Measurements from ENCODE around the gene IFNLR1.
"Not testable (repeated sequence)": the region's sequence is repeated elsewhere in the genome, so short reads cannot be mapped to it uniquely, and the experiment has no call there.

The IFNLR1 gene

GRCh38 chr1:24186993-24187790 is at the start of gene IFNLR1:
IFNLR1 (minus strand) TSS chr1:24187289; CDS start chr1:24187248, 41 bp downstream.
- DNase-seq = no peak

GRCh38 chr1:24235921-24236788 is 49.1 kb upstream of the IFNLR1 start:
- no peak for DNase-seq

DNA sequence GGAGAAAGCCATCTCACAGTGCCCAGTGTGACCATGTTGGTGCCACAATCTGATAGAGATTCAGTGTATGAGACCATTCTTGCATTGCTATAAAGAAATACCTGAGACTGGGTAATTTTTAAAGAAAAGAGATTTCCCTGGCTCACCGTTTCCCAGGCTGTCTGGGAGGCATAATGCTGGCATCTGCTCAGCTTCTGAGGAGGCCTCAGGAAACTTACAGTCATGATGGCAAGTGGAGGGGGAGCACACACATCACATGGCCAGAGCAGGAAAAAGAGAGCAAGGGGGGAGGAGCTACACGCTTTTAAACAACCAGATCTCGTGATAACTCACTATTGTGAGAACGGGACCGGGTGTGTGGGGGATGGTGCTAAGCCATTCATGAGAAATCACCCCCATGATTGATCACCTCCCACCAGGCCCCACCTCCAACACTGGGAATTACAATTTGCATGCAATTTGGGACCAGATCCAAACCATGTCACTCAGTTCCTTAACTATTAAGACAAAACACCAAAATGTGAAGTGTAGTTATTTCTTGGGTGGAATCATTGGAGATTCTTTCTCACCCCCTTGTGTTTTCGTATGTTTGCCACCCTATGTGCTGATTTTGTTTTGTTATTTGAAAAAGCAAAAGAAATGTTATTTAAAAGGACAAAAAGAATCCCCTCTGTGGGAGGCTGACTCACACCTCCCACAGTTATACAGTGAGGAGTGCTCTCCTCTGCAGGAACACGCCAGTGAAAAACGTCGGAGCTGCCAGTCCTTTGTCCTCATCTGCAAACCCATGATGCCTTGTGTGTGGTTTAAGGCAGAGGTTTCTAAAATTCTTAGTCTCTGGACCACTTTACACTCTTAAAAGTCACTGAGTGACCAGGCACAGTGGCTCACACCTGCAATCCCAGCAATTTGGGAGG is 46.9 kb upstream of the IFNLR1 start:
- DNase-seq = no peak

GRCh38 chr1:24231701-24232100 is 44.6 kb upstream of the IFNLR1 start:
- DNase-seq = no peak

DNA sequence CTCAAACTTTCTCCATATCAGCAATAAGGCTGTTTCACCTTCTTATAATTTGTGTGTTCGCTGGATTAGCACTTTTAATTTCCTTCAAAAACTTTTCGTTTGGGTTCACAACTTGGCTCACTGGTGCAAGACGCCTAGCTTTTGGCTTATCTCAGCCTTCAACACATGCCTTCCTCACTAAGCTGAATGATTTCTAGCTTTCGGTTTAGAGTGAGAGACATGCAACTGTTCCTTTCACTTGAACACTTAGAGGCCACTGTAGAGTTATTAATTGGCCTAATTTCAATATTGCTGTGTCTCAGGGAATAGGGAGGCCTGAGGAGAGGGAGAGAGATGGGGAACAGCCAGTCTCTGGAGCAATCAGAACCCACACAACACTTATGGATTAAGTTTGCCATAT is 41.2 kb upstream of the IFNLR1 start:
- DNase-seq = no peak

GRCh38 chr1:24226749-24227148 is 39.7 kb upstream of the IFNLR1 start:
- no peak for DNase-seq

- DNase-seq = no peak
Observed at GRCh38 chr1:24224761-24225160, 37.7 kb upstream of the IFNLR1 start.

- no peak for DNase-seq
Observed at GRCh38 chr1:24224086-24224485, 37.0 kb upstream of the IFNLR1 start.

DNA sequence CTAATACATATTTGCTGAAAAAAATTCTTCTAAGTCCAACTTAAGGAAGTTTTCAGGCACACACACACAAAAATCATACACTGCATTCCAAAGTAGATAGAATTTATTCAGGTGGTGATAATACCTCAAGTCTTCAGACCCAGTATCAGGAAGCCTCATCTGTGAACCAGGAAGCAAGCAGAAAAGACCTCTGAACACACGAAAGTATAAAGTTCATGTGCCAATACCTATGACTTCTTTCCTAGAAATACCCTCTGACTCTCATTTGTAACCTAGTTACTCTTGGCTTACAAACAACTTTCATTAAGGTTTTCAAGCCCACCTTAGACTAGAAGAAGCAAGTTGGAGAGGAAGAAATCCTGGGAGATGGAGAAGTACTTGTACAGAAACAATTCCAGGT is 35.7 kb upstream of the IFNLR1 start:
- DNase-seq = no peak

DNA sequence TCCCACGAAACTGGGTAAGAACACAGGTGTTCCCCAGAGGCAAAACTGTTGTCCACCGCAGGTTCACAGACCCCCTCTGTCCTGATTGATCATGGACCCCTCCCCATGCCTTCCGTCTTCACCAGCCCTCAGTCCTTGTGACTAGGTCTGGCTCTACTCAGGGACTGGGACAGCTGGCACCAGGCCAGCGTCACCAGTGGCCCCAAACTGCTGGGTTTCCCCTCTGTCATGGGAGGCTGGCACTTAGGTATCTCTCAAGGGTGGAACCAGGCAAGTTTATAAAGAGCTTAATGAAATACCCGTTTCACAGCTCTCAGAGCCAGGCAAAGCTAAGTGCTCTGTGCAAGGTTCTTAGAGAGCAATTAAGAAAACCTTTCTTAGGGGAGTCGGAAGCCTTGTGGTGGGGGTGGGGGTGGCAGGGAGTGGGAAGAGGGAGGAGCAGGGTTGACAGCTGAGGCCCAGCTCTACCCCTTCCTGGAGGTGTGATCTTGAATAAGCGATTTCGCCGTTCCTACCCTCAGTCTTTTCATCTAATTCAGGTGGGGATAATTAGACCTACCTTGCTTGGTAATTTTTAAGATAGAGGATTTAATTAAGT is 35.0 kb upstream of the IFNLR1 start:
- no peak for DNase-seq

DNA sequence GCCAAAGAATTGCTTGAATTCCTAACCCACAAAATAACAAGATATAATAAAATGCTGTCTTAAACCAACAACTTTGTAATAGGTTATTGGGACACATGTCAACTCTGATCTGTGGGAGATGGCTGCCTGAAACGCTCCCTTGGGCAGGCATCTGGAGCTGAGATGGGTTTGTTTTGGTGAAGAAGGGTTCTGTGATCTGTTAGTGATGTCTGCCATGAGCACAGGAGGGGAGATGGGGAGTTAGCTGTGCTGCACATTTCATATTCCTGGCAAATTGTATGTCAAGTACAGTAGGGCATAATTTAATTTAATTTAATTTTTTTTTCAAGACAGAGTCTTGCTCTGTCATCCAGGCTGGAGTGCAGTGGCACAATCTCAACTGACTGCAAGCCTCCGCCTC is 34.2 kb upstream of the IFNLR1 start:
- DNase-seq = no peak

GRCh38 chr1:24216276-24217074 is 29.4 kb upstream of the IFNLR1 start:
- DNase-seq = no peak

GRCh38 chr1:24215226-24215814 is 28.2 kb upstream of the IFNLR1 start:
- DNase-seq = no peak

DNA sequence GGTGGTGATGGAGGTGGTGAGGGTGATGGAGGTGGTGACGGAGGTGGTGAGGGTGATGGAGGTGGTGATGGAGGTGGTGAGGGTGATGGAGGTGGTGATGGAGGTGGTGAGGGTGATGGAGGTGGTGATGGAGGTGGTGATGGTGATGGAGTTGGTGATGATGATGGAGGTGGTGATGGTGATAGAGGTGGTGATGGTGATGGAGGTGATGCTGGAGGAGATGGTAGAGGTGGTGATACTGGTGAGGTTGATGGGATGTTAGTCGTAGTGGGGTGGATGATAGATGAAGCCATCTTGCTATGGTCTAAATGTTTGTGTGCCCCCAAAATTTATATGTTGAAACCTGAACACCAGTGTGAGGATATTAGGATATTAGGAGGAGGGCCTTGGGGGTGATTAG is 25.3 kb upstream of the IFNLR1 start:
- no peak for DNase-seq

GRCh38 chr1:24210195-24210627 is 23.1 kb upstream of the IFNLR1 start:
- DNase-seq = no peak

DNA sequence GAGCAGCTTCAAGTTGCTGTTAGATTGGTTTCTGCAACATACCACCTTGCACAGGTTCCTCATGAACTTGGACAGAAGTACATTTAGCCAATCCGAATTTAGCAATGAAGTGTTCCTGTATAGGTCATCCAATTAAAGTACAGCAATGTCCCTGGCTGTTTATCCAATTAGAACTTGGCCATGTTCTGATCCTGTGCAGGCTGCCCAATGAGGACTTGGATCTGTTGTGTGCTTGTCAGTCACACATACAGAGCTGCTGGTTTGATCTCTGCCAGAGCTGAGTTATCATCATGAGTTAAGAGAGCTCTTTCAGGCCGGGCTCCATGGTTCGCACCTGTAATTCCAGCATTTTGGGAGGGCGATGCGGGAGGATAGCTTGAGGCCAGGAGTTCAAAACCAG is 22.0 kb upstream of the IFNLR1 start:
- DNase-seq = no peak

- DNase-seq = no peak
Observed at GRCh38 chr1:24207709-24208108, 20.6 kb upstream of the IFNLR1 start.

DNA sequence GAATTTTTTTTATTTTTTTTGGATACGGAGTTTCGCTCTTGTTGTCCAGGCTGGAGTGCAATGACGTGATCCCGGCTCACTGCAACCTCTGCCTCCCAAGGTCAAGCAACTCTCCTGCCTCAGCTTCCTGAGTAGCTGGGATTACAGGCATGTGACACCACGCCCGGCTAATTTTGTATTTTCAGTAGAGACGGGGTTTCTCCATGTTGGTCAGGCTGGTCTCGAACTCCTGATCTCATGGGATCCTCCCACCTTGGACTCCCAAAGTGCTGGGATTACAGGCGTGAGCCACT is 20.3 kb upstream of the IFNLR1 start:
- DNase-seq = not testable (repeated sequence)

GRCh38 chr1:24206516-24207394 is 19.7 kb upstream of the IFNLR1 start:
- no peak for DNase-seq

- DNase-seq = no peak
Observed at GRCh38 chr1:24206083-24206464, 19.0 kb upstream of the IFNLR1 start.
